Measurements from ENCODE around the gene TM4SF5. TPM values are rescaled to one million over a fixed set of nuclear protein-coding genes. Genes with fewer than 3 reads are reported as not detected.

The TM4SF5 gene
- polyA plus RNA-seq, 3 donors: not detected

DNA sequence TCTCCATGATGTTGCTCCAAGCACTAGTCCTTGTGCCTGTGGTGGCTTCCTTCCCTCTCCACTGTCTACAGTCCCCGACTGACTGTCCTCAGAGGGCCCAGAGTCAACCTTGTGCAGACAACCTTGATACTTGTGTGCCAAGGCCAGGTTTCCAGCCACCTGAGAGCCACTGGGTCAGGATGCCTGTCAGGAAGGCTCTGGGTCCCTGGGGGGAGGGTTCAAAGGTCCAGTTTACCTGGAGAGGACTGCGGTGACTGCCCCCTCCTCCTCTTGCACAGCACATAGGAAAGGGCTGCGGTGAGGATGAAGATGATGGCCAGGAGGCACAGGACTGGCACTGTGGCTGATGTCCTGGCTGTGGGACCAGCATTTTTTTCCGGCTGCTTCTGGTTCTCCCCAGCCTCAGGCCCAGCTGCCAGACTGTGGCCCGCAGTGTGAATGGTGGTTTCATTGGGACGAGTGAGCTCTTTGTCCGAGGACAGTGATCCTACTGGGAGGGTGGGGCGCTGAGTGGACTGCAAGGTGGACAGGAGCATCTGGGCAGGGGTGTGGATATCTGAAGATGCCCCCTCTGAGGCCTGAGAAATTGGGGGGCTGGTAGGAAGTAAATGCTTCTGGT, 36.7 kb upstream of the TM4SF5 start:
- H3K27me3 ChIP-seq (ENCODE audit: control insufficient read depth in 2 of 2, insufficient read depth in 2 of 2, low read length in 2 of 2): peaks cover 3 to 17% of the 10 kb centered on the region in 2 donors
- TF ChIP-seq, protein P1, sequence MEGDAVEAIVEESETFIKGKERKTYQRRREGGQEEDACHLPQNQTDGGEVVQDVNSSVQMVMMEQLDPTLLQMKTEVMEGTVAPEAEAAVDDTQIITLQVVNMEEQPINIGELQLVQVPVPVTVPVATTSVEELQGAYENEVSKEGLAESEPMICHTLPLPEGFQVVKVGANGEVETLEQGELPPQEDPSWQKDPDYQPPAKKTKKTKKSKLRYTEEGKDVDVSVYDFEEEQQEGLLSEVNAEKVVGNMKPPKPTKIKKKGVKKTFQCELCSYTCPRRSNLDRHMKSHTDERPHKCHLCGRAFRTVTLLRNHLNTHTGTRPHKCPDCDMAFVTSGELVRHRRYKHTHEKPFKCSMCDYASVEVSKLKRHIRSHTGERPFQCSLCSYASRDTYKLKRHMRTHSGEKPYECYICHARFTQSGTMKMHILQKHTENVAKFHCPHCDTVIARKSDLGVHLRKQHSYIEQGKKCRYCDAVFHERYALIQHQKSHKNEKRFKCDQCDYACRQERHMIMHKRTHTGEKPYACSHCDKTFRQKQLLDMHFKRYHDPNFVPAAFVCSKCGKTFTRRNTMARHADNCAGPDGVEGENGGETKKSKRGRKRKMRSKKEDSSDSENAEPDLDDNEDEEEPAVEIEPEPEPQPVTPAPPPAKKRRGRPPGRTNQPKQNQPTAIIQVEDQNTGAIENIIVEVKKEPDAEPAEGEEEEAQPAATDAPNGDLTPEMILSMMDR (IDR thresholded peaks at IDR 0.05): no peak
- Mint-ChIP-seq H3K4me3 (peak overlapping the region in 1 of 2 donors; percentile 59), H3K4me1 (peaks cover 76% of the 10 kb centered on the region), H3K36me3 (peaks cover 44 to 56% of the 10 kb centered on the region in 2 donors), H3K27ac (peak overlapping the region; percentile 97 to 99 (median 99)), H3K27me3 (ENCODE audit: low read depth in 3 of 3) (peaks cover 13 to 27% (median 23%) of the 10 kb centered on the region in 3 donors), H3K9me3 (peaks cover 0 to 15% (median 5%) of the 10 kb centered on the region in 7 donors)
- H3K27ac ChIP-seq (ENCODE audit: low read depth in 1 of 2, low read length in 2 of 2): peak overlapping the region; percentile 88 to 96
- WGBS (ENCODE audit: insufficient coverage): 100% methylated on average over 6 of the region's 8 CpGs
- DNase-seq: no peak
- H3K79me2 ChIP-seq (ENCODE audit: insufficient read depth, low read length): no peaks in the 10 kb centered on the region
- peak overlapping the region; percentile 23 for H3K9ac ChIP-seq (ENCODE audit: insufficient read depth, low read length, poor library complexity, severe bottlenecking)
- H3K4me2 ChIP-seq (replicated peaks; ENCODE audit: extremely low read depth, low read length, poor library complexity, severe bottlenecking): peak overlapping the region; percentile 37
- peak overlapping the region in 1 of 3 experiments; percentile 80 for H3K4me3 ChIP-seq (replicated peaks in 1 of 3; ENCODE audit: low read depth in 2 of 3, low read length in 3 of 3)
- no peaks in the 10 kb centered on the region for H4K20me1 ChIP-seq (ENCODE audit: insufficient read depth, low read length)
- H3K9me3 ChIP-seq (replicated peaks in 1 of 2; ENCODE audit: control insufficient read depth in 1 of 2, insufficient read depth in 1 of 2, low read length in 2 of 2): no peaks in the 10 kb centered on the region
- intact Hi-C loops (cut with micrococcal nuclease): loop anchor here in 1 of 2 donors (5.0 kb wide), 2 partner anchors 32 to 62 kb away; partner anchors contain the start of gene PSMB6
- H2AFZ ChIP-seq (ENCODE audit: insufficient read depth, low read depth, low read length, poor library complexity, severe bottlenecking): no peak overlapping the region
- peaks cover 76 to 87% of the 10 kb centered on the region in 2 donors for H3K4me1 ChIP-seq (ENCODE audit: control insufficient read depth in 1 of 2, insufficient read depth in 2 of 2, low read length in 2 of 2)
- H3K36me3 ChIP-seq (replicated peaks in 1 of 2; ENCODE audit: control insufficient read depth in 1 of 2, insufficient read depth in 2 of 2, low read length in 2 of 2): peaks cover 0 to 13% of the 10 kb centered on the region in 2 donors

DNA sequence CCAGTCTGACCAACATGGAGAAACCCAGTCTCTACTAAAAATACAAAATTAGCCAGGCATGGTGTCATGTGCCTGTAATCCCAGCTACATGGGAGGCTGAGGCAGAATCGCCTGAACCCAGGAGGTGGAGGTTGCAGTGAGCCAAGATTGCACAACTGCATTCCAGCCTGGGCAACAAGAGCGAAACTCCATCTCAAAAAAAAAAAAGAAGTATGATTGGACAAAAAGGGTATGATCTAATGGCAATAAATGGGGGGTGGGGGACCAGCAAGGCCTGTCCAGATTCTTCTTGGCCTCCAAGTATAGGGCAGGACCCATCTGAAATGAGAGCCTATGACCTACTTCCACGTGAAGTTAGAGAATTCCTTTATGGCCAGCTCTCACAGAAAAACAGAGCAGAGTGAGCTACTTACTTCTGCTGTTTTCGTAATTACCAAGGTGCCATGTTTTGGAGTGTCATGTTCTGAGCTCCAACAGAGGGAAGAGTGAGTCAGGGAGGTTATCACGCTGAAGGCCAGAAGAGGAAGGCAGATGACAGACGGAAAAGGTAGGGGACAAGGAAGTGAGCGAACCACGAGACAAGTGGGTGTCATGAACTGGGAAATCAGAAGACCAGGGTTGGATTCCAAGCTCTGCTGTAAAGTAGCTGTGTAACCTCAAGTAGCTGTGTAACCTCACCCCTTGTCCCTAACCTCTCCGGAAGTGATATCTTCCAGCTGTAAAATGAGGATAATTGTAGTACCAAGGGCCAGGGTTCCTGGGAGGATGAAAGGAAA, 35.6 kb upstream of the TM4SF5 start:
- WGBS (ENCODE audit: insufficient coverage): 2% methylated on average over 7 of the region's 9 CpGs
- peak overlapping the region; percentile 88 to 96 for H3K27ac ChIP-seq (ENCODE audit: low read depth in 1 of 2, low read length in 2 of 2)
- peak; percentile 95 to 99 (median 97) for DNase-seq
- H2AFZ ChIP-seq (ENCODE audit: insufficient read depth, low read depth, low read length, poor library complexity, severe bottlenecking): no peak overlapping the region
- Mint-ChIP-seq H3K4me3 (peak overlapping the region; percentile 59 to 71), H3K4me1 (peaks cover 78% of the 10 kb centered on the region), H3K27ac (peak overlapping the region; percentile 97 to 99 (median 99)), H3K36me3 (peaks cover 54 to 59% of the 10 kb centered on the region in 2 donors), H3K27me3 (ENCODE audit: low read depth in 3 of 3) (peaks cover 24 to 38% (median 34%) of the 10 kb centered on the region in 3 donors), H3K9me3 (peaks cover 0 to 18% (median 7%) of the 10 kb centered on the region in 7 donors)
- H3K4me2 ChIP-seq (replicated peaks; ENCODE audit: extremely low read depth, low read length, poor library complexity, severe bottlenecking): peak overlapping the region; percentile 50
- peaks cover 3 to 28% of the 10 kb centered on the region in 2 donors for H3K27me3 ChIP-seq (ENCODE audit: control insufficient read depth in 2 of 2, insufficient read depth in 2 of 2, low read length in 2 of 2)
- H3K79me2 ChIP-seq (ENCODE audit: insufficient read depth, low read length): no peaks in the 10 kb centered on the region
- H3K36me3 ChIP-seq (replicated peaks in 1 of 2; ENCODE audit: control insufficient read depth in 1 of 2, insufficient read depth in 2 of 2, low read length in 2 of 2): peaks cover 0 to 13% of the 10 kb centered on the region in 2 donors
- H3K9ac ChIP-seq (ENCODE audit: insufficient read depth, low read length, poor library complexity, severe bottlenecking): peak overlapping the region; percentile 23
- TF ChIP-seq, protein P1 (IDR thresholded peaks at IDR 0.05): no peak
- no peaks in the 10 kb centered on the region for H3K9me3 ChIP-seq (replicated peaks in 1 of 2; ENCODE audit: control insufficient read depth in 1 of 2, insufficient read depth in 1 of 2, low read length in 2 of 2)
- peaks cover 73 to 86% of the 10 kb centered on the region in 2 donors for H3K4me1 ChIP-seq (ENCODE audit: control insufficient read depth in 1 of 2, insufficient read depth in 2 of 2, low read length in 2 of 2)
- no peaks in the 10 kb centered on the region for H4K20me1 ChIP-seq (ENCODE audit: insufficient read depth, low read length)
- intact Hi-C loops (cut with micrococcal nuclease): loop anchor here in 1 of 2 donors (1.0 kb wide), 1 partner anchor 30 kb away; no protein-coding TSS in a partner anchor
- H3K4me3 ChIP-seq (replicated peaks in 1 of 3; ENCODE audit: low read depth in 2 of 3, low read length in 3 of 3): peak overlapping the region in 1 of 3 experiments; percentile 80
